ENCODE data around the gene KDM7A.

KDM7A gene

DNA sequence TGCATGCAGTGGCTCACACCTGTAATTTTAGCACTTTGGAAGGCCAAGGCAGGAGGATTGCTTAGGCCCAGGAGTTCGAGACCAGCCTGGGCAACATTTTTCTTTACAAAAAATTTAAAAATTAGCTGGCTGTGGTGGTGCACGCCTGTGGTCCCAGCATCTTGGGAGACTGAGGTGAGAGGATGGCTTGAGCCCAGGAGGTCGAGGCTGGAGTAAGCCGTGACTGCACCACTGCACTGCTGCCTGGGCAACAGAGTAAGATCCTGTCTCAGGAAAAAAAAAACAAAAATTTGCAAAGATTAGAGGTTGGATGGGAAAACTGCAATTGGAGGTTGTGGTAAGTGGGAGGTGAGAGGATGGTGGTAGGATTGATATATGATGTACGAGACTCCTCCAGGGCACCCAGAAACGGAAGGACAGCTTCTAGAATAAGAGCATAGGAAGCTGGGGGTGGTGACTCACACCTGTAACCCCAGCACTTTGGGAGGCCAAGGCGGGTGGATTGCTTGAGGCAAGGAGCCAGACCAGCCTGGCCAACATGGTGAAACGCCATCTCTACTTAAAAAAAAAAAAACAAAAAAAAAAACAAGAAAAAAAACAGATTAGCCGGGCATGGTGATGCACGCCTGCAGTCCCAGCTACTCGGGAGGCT, 94.9 kb downstream of the KDM7A start:
- no peak for DNase-seq

DNA sequence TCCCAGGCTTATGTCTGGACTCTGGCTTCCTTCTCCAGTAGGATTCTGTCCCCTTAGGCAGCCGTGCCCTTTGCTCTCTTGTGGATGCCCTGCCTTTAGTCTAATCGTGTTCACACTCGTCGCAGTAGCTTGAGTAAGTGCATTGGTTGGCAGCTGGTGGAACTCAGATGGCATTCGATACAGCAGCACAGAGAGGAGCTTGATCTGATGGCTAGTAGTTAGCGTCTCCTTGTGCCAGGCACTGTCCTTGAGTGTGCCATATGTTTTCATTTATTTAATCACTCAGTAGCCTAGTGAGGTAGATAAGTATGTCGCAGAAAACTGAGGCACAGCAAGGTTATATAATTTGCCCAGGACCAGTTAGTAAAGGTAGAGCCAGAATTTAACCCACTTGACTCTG, 95.9 kb downstream of the KDM7A start:
- DNase-seq: no peak

DNA sequence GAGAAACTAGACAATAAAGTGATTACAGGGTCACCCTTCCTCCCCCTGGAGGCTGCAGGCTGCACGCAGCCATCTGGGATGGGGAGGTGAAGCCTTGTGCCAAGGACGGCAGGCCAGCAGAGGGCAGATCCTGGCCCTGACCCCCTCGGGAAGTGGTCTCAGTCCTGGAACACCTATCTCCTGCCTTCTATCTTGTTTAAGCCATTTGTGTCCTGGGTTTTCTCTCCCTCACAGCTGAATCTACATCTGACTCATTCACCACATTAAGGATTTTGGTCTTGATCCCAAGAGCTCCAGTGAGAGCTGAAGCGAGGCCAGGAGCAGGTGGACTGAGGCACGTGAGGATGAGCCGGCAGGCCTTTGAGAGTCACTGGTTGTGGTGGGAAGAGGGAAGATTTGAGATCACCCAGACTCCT, 97.7 kb downstream of the KDM7A start:
- DNase-seq: no peak

DNA sequence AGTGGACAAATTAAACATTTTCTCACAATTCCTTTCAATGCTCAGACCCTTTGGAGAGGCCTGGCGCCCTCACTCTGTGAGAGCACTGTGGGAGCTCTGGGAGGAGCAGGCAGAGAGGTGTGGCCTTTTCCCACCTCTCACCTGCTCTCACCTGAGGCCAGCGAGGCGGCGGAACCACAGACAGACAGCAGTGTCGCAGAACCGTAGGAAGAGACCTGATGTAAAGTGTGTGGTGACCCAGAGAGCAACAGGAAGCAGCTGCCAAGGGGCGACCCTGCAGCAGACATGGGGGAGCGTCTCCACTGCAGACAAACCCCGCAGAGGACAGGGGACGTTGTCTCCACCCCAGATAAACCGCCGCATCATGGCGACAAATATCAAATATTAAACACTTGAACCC, 98.4 kb downstream of the KDM7A start:
- no peak for DNase-seq

DNA sequence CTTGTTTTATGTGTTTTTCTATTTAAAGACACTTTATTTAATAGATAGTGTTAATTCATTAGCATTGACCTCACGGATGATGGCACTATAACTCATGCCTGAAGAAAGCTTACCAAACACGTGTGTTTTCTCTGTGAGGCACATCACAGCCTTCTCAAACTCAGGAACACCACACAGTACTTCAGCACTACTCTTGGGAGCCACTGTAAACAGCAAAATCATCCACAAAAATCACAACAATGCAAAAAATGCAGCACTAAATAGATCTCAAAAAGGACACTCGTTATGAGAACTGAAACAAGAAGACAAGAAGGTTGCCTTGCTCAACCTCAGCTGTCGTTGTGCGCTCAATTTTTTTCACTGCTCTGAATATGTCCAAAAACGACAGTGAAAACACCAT, 102.0 kb downstream of the KDM7A start:
- DNase-seq: no peak

DNA sequence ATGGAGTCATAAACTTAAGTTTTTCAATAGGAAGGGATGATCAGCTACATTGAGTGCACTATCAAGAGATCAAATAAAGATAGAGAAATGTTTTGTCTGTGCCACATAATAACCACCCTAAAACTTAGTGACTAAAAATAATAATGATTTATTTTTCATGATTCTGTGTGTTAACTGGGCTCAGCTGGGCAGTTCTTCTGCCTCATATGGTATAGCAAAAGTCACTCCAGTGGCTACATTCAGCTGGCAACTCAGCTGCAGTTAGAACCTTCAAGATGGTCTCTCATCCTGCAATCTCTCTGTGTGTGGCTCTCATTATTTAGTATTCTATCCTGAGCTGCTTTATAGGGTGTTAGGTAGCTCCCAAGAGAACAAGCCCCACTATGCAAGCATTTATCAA, 106.2 kb downstream of the KDM7A start:
- no peak for DNase-seq

DNA sequence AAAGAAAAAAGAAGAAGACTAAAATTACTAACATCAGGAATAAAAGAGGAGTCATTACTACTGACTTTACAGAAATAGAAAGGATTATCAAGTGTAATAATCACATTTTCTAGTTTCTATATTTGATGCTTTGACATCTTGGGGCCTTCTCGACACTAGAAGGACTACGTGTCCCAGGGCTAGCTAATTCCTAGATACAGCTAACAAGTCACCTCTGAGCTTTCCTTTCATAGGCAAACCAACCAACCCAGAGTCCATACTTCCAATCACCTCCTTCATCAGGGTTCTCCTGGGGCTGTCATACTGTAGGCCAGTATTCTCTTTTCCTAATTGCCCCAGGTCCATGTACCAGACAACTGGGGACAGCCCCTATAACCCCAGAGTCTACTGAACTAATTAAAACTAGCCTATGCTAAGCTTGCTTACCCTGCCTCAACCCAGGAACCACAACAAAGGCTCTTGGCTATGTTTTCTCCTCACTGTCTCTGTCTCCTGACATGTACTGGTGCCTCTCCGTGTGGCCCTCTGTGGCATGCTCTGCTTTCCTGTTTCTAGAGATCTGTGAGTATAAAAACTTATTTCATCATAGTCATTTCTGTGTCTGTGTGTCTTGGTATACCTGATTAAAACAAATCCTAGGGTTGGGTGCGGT, 107.4 kb downstream of the KDM7A start:
- no peak for DNase-seq

DNA sequence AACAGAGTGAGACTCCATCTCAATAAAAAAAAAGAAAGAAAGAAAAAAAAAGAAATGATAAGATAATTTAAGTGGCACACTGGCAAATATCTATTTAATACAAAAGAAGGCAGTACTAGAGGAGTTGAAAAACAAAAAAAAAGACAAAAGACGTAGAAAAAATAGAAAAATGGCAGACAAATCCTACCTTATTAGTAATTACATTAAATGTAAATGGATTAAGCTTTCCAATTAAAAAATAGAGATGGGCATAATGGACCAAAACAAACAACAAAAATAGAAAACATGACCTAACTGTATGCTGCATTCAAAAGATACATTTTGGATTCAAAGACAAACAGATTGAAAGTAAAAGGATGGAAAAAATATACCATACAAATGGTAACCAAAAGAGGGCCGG, 108.8 kb downstream of the KDM7A start:
- no peak for DNase-seq

DNA sequence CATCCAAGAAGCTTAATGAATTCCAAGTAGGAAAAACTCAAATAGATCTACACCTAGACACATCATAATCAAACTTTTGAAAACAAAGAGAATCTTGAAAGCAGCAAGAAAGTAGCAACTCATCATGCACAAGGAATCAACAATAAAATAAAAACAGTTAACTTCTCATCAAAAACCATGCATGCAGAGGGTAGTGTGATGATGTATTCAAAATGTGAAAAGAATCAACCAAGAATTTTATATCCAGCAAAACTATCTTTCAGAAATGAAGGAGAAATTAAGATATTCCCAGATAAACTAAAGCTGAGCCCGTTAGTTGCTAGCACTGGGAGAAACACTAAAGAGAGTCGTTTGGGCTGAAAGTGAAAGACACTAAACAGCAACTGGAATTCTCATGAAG, 109.7 kb downstream of the KDM7A start:
- no peak for DNase-seq

DNA sequence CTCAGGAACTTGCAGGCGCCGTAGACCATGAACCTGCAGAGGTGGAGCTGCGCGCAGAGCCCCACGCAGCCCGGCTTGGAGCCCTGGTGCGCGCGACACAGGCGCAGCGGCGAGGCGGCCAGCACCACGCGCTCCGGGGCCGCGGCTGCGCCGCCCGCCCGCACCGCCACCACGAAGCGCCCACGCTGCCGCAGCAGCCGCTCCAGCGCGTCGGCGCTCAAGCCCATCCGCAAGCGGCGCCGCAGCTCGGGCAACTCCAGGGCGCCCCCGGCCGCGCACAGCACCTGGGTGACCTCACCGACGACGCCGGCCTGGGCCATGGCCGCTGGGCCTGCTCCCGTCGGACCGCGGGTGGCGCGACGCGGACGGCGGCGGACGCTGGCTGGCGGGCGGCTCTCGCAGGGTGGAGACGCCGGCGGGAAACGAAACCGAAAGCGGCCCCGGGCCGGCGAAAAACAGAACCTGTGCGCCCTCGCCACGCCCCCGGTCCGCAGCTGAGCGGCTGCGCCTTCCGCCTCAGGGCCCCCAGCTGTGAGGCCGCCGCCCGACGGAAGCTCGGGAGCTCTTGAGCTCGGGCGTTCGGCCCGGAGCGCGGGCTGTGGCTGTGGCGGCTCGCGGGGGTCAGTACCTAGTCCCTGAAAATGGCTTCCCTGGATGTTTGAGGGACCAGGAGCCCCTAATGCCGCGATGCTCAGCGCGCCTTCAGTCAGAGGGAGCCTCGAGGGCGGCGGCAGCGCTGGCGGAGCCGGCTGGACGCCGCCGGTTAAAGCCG, 114.1 kb downstream of the KDM7A start, which contains the start of gene PARP12:
Gene PARP12, minus strand, starts transcription at position 424 of the 772 bp plus-strand sequence. Its CDS starts 104 bp downstream, at position 320.
- peak; percentile 89 for DNase-seq

DNA sequence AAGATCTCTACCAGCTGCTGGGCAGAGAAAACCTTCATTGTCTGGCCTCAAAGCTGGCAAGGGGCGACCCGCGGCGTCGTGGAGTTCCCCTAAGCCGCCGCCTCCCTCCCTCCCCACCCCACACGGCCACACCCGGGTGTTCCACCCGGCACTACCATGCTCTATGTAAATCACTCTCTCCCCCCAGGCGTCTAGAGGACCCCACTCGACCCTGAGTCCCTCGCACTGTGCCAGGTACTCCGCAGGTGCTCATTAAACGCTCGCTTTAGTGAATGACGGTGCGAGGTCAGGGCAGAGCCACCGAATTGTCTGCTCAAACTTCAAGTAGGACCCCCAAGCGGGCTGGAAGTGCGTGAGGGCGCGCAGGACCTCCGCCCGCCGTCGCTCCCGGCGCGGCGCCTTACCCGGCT, 114.7 kb downstream of the KDM7A start:
- peak; percentile 70 for DNase-seq

DNA sequence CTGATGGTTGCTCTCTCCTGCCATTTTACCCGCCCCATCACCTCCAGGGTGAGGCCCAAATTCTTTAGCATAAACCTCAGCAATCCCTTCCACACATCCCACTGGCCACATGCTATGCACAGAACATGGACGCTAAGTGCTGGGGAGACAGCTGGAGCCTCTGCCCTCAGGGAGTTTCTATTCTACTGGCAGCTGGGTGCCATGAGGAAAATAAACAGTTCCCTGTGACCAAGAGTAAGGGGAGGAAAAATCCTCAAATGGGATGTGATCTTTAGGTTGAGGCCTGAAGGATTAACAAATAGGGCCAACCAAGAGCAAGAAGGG, 115.2 kb downstream of the KDM7A start:
- no peak for DNase-seq

DNA sequence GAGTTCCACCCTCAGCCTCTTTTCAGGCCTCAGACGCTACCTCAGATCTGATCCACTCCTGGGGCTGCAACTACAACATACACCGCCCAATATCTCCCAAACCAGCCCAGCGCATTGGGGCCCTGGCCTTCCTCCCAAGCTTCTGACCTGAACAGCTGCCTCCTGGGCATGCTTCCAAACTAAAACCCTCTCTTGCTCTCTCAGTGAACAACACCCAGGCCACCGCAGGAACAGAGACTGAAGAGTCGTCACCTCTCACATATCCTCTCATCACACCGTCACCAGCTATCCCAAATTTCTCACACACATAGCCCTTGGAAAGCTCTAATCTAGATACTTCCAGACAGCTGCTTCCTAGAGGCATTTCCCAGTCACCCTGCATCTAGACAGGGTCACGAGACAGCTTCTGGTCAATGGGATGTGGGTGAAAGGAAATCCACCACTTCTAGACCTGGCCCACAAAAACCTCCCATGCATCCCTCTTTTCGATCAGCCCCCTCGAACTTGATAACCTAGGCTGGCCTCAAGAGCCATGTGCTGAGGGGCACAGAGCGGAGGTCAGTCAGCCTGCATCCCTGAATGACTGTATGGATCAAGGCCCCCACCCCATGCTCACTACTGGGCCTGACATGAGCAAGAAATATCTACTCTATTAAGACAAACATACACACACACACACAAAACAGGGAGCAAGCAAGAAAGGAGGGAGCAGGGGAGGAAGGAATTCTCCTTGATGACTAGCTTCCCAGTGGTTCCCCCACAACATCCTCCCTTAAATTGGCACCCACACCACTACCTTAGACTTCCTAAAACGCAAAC, 115.8 kb downstream of the KDM7A start:
- no peak for DNase-seq

DNA sequence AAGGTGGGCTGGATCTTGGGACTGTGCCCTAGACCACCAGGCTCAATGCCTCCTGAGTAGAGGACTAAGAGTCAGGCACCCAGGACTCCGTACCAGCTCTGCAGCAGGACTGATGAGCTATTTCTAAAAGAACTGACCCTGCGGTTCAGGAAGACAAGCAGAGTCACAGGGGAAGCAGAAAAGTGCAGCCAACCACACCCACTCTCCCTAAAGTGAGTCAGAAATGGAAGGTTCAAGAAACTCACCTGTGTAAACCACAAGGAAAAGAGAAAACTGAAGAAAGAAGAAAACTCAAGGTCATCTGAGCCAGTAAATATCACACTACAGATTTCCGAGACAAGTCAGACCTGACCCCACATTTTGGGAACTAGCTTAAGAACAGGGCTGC, 116.5 kb downstream of the KDM7A start:
- no peak for DNase-seq

DNA sequence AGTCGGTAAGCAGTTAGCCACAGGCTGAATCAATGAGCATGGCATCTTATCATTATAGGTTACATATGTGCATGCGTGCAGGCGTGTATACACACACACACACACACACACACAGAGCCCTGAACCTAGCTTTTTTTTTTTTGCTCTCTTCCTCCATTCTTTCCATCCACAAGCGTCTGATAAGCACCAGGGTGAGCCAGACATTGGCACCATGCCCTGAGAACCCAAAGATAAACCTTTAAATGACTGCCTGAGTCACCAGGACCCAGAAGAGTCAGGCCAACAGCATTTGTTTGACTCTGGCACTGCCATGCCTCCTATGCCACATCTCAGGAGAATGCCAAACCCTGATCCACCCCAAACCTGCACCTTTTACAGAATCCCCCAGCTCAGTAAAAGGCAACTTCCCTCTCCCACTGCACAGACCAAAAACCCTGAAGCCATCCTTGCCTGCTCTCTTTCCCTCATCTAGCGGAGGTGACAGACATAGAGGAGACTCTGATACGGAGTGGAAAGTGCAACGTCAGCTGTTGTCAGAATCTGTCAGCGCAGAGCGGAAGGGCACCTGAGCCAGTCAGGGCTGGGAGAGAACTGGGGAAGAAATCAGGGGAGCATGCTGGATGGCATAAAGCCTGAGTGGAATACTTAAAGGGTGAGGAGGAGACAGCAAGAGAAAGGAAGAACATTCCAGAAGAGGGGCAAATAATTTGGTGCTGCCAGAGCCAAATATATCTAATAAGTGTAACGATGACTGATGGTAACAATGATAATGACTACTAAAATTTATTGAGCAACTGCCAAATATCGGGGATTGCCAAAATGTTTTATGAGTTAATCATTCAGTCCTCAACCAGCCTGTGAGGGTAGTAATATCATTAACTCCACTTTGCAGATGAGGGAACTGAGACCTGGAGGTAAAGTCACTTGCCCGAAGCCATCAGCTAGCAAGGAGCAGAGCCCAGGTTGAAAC, 117.2 kb downstream of the KDM7A start:
- no peak for DNase-seq

DNA sequence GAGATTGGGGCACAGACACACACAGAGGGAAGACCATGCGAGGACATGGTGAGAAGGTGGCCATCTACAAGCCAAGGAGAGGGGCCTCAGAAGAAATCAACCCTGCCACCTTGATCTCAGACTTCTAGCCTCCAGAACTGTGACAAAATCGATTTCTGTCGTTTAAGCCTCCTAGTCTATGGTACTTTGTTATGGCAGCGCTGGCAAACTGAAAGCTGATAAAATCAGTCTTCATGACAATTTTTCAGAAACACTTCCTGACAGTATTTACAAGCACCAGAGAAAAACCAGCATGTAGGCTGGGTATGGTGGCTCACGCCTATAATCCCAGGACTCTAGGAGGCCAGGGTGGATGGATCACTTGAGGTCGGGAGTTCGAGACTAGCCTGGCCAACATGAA, 118.3 kb downstream of the KDM7A start:
- DNase-seq: no peak

DNA sequence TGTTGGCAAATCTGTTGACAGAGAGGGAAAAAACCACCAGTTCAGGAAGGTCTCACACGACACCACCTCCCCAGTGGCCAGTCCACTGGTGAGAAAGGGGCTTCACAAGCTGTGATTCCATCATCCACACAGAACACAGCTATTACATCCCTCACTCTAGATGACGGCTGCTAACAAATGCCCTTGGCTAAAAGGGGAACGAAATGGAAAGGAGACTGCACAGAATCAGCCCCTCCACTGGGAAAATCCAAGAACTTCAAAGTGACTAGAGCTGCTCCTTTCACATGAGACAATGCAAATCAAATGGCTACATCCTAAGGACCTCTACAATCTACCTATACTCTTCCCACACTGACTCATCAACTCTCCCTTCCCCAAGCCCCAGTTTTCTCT, 119.6 kb downstream of the KDM7A start:
- no peak for DNase-seq

DNA sequence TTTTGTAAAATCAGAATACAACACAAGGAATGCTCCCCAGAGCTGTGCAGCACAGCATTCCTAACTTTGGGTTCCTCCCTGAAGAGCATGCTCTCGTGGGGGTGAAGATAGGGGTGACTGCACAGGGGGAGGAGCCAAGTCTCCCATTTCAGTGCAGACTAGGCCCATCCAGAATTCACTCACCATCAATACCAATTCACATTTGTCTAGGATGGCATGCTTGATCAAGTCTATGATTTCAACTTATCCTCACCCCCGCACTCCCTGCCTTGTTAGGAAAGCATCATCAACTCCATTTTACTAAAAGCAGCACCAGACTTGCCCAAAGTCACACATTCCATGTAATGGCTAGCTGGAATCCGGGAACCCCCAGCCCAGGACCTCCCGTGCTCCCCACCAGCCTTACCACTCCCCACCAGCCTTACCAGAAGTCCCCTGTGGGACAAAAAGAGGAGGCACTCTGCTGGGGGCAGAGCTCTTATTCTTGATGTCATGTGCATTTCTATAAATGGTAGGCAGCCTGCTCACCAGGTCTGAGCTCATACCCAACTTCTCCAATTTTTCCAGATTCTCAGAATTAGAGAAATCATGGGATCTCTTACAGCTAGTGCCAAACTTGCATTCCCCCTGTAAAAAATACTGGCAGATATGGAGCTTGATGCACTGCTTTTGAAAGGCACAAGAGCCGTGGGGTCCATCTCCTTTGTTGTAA, 120.2 kb downstream of the KDM7A start:
- no peak for DNase-seq

DNA sequence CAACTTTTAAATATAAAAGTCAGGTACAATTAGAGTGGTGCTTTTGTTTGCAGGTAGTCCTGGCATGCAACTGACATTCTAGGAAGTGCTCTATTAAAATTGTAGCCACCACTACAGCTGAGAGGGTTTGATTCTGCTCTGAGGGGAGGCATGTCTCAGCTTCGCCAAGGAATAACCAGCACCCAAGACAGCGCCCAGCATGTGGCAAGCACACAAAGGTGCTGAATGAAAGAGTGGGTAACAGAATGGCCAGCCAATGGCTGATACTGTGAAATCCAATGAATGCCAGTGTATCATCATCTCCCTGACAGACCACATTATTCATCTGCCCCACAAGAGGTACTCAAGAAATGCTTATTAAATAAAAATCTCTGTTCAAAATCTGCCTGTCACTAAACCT, 121.0 kb downstream of the KDM7A start:
- DNase-seq: no peak

DNA sequence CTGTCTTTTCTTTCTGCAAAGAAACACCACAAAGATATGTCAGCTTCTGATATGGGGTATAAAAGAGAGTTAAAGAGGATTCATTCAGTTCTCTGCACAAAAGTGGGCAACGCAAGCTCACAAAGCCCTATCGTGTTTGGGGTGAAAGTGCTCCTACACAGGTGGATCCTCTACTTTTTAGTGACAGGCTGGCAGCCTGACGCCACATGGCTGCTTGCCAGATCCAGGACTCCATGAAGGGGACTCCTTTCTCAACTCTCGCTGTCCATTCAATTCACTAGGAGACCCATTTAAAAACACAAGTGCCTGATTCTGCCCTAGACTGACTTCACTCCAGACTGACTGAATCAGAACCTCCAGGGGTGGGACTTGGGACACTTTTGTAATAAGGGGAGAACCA, 122.0 kb downstream of the KDM7A start:
- no peak for DNase-seq

DNA sequence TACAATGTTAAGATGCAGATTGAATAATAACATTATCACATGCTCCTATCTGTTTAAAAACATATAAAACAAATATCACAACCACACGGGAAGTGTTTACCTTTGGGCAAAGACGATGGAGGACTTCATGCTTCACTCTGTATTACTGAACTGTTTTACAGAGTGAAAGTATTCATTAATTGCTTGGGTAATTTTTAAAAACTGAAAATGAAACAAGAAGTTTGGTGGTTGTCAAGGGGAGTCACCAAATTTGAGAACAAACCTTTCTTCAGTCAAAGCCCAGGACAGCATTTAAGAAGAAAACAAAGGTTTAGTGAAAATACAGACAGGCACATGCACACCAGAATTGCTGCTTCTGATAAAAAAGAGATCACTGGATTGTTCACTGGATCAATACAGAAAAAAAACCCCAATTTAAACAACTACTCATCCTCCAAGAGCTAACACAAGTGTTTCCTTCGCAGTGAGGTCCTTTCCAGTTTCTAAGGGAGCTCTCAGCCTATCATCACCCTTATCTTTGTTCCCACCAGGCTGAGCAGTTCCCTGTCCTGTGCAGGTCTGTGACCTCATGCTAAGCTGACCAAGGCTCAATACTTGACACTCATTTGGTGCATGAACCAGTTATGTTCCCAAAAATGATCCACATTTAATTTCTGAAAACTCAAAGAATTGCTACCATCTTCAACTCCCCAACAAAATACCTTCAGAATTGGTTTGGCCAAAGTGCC, 122.8 kb downstream of the KDM7A start:
- DNase-seq: no peak
